NCI-H748 treated with DMSO at 0.1 percent for 48 hours (cell line): ENCODE results near the gene ZNF580.

Experiments
- DNase-seq: peaks from one replicate; lab custom pipeline; 2025; lab: John Stamatoyannopoulos, UW

ZNF580 gene

GRCh38 chr19:55692681-55693081 lies 51.9 kb downstream of the ZNF580 start:
- no peak for DNase-seq
